Measurements from ENCODE around the gene COQ5. TPM values are rescaled to one million over a fixed set of nuclear protein-coding genes. Genes with fewer than 3 reads are reported as not detected.
A peak's percentile ranks its signal among the peaks of the same experiment; 100 is the strongest.

Gene COQ5
- total and polyA plus RNA-seq, 7 donors, result 17.4 to 62.9 (median 29.2) TPM

GRCh38 chr12:120498870-120499515, 30.0 kb downstream of the COQ5 start:
- DNase-seq, result no peak
- no peaks in the 10 kb centered on the region for H3K9me3 ChIP-seq
- H3K4me3 ChIP-seq, result no peak overlapping the region
- peaks cover 4 to 49% (median 11%) of the 10 kb centered on the region in 4 donors for H3K36me3 ChIP-seq
- TF ChIP-seq CTCF (IDR thresholded peaks at IDR 0.05) (no peak), POLR2A (IDR thresholded peaks at IDR 0.05) (no peak), EP300 (IDR thresholded peaks at IDR 0.05) (no peak), POLR2AphosphoS5 (IDR thresholded peaks at IDR 0.05) (no peak)
- no peaks in the 10 kb centered on the region for H3K27me3 ChIP-seq
- 75 to 88% methylated on average over 3 of the region's 3 CpGs for WGBS, 2 donors
- H3K4me1 ChIP-seq, result peaks cover 0 to 30% (median 24%) of the 10 kb centered on the region in 4 donors
- peak overlapping the region in 2 of 4 donors; percentile 86 to 92 for H3K27ac ChIP-seq
- intact Hi-C loops (cut with DNase I), result loop anchor here (5.0 kb wide), 1 partner anchor 83 kb away; the partner anchor contains the start of gene POP5

- intact Hi-C loops (cut with DNase I), result loop anchor here (2.0 to 5.0 kb wide), 2 partner anchors 31 to 85 kb away; partner anchors contain the start of genes COQ5 and POP5
- Histone ChIP-seq H3K9me3 (no peaks in the 10 kb centered on the region), H3K27ac (peak overlapping the region; percentile 86 to 96 (median 92)), H3K36me3 (peaks cover 0 to 36% (median 3%) of the 10 kb centered on the region in 4 donors), H3K4me3 (peak overlapping the region; percentile 76 to 99 (median 86)), H3K27me3 (no peaks in the 10 kb centered on the region), H3K4me1 (peaks cover 0 to 30% (median 24%) of the 10 kb centered on the region in 4 donors)
- no peak for TF ChIP-seq POLR2AphosphoS5 (IDR thresholded peaks at IDR 0.05)
- no peak for TF ChIP-seq CTCF (IDR thresholded peaks at IDR 0.05)
- no peak for TF ChIP-seq POLR2A (IDR thresholded peaks at IDR 0.05)
- TF ChIP-seq EP300 (IDR thresholded peaks at IDR 0.05), result no peak
- DNase-seq, result no peak
- 15 to 38% methylated on average over 9 of the region's 9 CpGs for WGBS, 2 donors
Measured at GRCh38 chr12:120497524-120498150, 31.3 kb downstream of the COQ5 start.

- 1% methylated on average over 47 of the region's 47 CpGs for WGBS, 2 donors
- intact Hi-C loops (cut with DNase I), result loop anchor here (2.0 to 5.0 kb wide), 2 partner anchors 32 to 86 kb away; partner anchors contain the start of genes COQ5 and POP5
- Histone ChIP-seq H3K36me3 (peaks cover 0 to 33% (median 0%) of the 10 kb centered on the region in 4 donors), H3K4me3 (peak overlapping the region; percentile 76 to 99 (median 86)), H3K4me1 (peaks cover 0 to 30% (median 24%) of the 10 kb centered on the region in 4 donors), H3K9me3 (no peaks in the 10 kb centered on the region), H3K27me3 (no peaks in the 10 kb centered on the region), H3K27ac (peak overlapping the region; percentile 86 to 96 (median 92))
- DNase-seq, result peak; percentile 84
- TF ChIP-seq POLR2A (IDR thresholded peaks at IDR 0.05) (no peak), EP300 (IDR thresholded peaks at IDR 0.05) (no peak), CTCF (IDR thresholded peaks at IDR 0.05) (no peak), POLR2AphosphoS5 (IDR thresholded peaks at IDR 0.05) (no peak)
Measured at GRCh38 chr12:120496413-120497340, 32.3 kb downstream of the COQ5 start.

GRCh38 chr12:120495731-120496412, 33.1 kb downstream of the COQ5 start, which contains the start of gene DYNLL1:
Gene DYNLL1 (plus strand): TSS chr12:120496113. CDS start chr12:120496422, 309 bp downstream.
- no peaks in the 10 kb centered on the region for H3K9me3 ChIP-seq
- H3K36me3 ChIP-seq, result peaks cover 0 to 33% (median 0%) of the 10 kb centered on the region in 4 donors
- peak within 1 kb of the TSS; percentile 86 to 96 (median 92) for H3K27ac ChIP-seq
- DNase-seq, result peak; percentile 98
- 0 to 1% methylated on average over 53 of the region's 53 CpGs for WGBS, 2 donors
- H3K27me3 ChIP-seq, result no peaks in the 10 kb centered on the region
- intact Hi-C loops (cut with DNase I), result loop anchor here (2.0 to 5.0 kb wide), 3 partner anchors 27 to 86 kb away; partner anchors contain the start of genes COQ5, POP5 and SRSF9
- H3K4me1 ChIP-seq, result peaks cover 0 to 30% (median 24%) of the 10 kb centered on the region in 4 donors
- peak; percentile 84 to 86 for TF ChIP-seq POLR2A (IDR thresholded peaks at IDR 0.05)
- peak; percentile 87 to 98 (median 96) for TF ChIP-seq POLR2AphosphoS5 (IDR thresholded peaks at IDR 0.05)
- TF ChIP-seq EP300 (IDR thresholded peaks at IDR 0.05), result peak in 1 of 4 donors; percentile 32
- peak in 1 of 4 experiments; percentile 7 for TF ChIP-seq CTCF (IDR thresholded peaks at IDR 0.05)
- H3K4me3 ChIP-seq, result peak within 1 kb of the TSS; percentile 76 to 99 (median 86)

All from sigmoid colon (tissue), 7 donors.